ENCODE results near the gene MTFR1L.

MTFR1L gene

DNA sequence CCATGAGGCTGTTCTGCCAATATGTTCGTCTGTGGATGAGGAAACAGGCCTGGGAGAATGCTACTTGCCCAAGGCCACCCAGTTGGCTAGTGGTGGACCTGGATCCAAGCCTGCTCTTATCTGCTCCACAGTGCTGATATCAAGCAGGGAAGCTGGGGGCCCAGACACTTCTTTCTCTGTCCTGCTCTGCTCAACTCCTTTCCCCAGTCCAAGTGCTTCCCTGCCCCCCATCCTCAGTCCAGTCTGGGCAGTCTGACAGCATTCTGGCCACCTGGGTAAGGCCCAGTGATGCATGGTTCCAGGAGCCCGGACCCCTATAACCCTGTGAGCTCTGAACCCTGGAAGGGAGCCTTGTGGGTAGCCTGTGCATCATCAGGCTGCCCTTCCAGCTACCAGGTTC is 59.9 kb downstream of the MTFR1L start:
- Histone ChIP-seq H3K4me3 (ENCODE audit: low read depth, low read length) (no peak overlapping the region), H3K27me3 (ENCODE audit: insufficient read depth, low read depth, severe bottlenecking) (no peaks in the 10 kb centered on the region), H3K9me3 (ENCODE audit: severe bottlenecking) (no peaks in the 10 kb centered on the region), H3K27ac (no peak overlapping the region), H3K36me3 (peaks cover under 1% of the 10 kb centered on the region; the same call in 1 of the 2 replicates)
- TF ChIP-seq, protein P1, sequence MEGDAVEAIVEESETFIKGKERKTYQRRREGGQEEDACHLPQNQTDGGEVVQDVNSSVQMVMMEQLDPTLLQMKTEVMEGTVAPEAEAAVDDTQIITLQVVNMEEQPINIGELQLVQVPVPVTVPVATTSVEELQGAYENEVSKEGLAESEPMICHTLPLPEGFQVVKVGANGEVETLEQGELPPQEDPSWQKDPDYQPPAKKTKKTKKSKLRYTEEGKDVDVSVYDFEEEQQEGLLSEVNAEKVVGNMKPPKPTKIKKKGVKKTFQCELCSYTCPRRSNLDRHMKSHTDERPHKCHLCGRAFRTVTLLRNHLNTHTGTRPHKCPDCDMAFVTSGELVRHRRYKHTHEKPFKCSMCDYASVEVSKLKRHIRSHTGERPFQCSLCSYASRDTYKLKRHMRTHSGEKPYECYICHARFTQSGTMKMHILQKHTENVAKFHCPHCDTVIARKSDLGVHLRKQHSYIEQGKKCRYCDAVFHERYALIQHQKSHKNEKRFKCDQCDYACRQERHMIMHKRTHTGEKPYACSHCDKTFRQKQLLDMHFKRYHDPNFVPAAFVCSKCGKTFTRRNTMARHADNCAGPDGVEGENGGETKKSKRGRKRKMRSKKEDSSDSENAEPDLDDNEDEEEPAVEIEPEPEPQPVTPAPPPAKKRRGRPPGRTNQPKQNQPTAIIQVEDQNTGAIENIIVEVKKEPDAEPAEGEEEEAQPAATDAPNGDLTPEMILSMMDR (IDR thresholded peaks at IDR 0.05; ENCODE audit: low read depth, low read length), result no peak
- DNase-seq, result no peak

- DNase-seq, result no peak
Observed at GRCh38 chr1:25880518-25880917, 60.8 kb downstream of the MTFR1L start.

DNA sequence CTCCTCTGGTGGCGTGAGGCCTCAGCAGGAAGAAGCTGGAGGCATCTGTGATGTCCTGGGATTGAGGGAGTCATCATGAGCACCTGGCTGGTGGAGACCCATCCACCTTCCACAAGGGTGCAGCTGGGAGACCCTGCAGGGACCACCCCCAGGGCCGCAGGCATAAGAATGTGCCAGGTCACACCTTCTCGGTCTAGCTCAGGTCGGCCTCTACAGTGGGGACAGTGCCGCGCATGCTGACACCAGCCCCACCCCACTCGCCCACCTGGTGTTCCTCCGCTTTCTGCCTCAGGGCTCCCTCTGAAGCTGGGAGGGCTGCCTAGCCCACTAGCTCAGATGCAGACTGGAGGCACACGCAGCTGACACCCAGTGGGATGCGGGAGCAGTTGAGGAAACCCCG is 61.5 kb downstream of the MTFR1L start:
- no peak overlapping the region for H3K27ac ChIP-seq
- no peak overlapping the region for H3K4me3 ChIP-seq (ENCODE audit: low read depth, low read length)
- TF ChIP-seq, protein P1 (IDR thresholded peaks at IDR 0.05; ENCODE audit: low read depth, low read length), result no peak
- no peaks in the 10 kb centered on the region for H3K9me3 ChIP-seq (ENCODE audit: severe bottlenecking)
- DNase-seq, result no peak
- no peaks in the 10 kb centered on the region for H3K27me3 ChIP-seq (ENCODE audit: insufficient read depth, low read depth, severe bottlenecking)
- peaks cover 9% of the 10 kb centered on the region for H3K36me3 ChIP-seq

More at GRCh38 chr1:25880518-25880917, 60.8 kb downstream of the MTFR1L start:
- Histone ChIP-seq H3K27ac (no peak overlapping the region), H3K4me3 (ENCODE audit: low read depth, low read length) (no peak overlapping the region), H3K27me3 (ENCODE audit: insufficient read depth, low read depth, severe bottlenecking) (no peaks in the 10 kb centered on the region), H3K9me3 (ENCODE audit: severe bottlenecking) (no peaks in the 10 kb centered on the region), H3K36me3 (peaks cover 9% of the 10 kb centered on the region)
- TF ChIP-seq, protein P1 (IDR thresholded peaks at IDR 0.05; ENCODE audit: low read depth, low read length), result no peak
